Activated T-cell treated with anti-CD3 and anti-CD28 coated beads, Interleukin-2, amount 50 U/mL, for 48 hours (primary cell): Measurements from ENCODE around the gene IFI27.
A peak's percentile ranks its signal among the peaks of the same experiment; 100 is the strongest.

Experiments
- DNase-seq, 2 experiments: peaks; one replicate each; pipeline ENCODE4 v3.0.0-alpha.2; 2020

Gene IFI27

GRCh38 chr14:94103554-94104150, 6.9 kb upstream of the IFI27 start:
- DNase-seq = no peak

- DNase-seq = no peak
These were observed 5.8 kb upstream of the IFI27 start for GRCh38 chr14:94104731-94105130.

GRCh38 chr14:94109915-94110250, 653 bp upstream of the IFI27 start:
- DNase-seq = peak in 1 of 2 experiments; percentile 2

- peak in 1 of 2 experiments; percentile 7 for DNase-seq
These were observed 950 bp downstream of the IFI27 start for GRCh38 chr14:94111276-94112095.

GRCh38 chr14:94112513-94113063, 2.1 kb downstream of the IFI27 start:
- DNase-seq = peak in 1 of 2 experiments; percentile 4

GRCh38 chr14:94113073-94113472, 2.5 kb downstream of the IFI27 start:
- DNase-seq = no peak

GRCh38 chr14:94113490-94113889, 3.0 kb downstream of the IFI27 start:
- DNase-seq = no peak

- DNase-seq = no peak
These were observed 3.5 kb downstream of the IFI27 start for GRCh38 chr14:94113908-94114588.

GRCh38 chr14:94114589-94115057, 4.1 kb downstream of the IFI27 start:
- DNase-seq = no peak

- DNase-seq = no peak
These were observed 4.6 kb downstream of the IFI27 start for GRCh38 chr14:94115058-94115591.

GRCh38 chr14:94115631-94116030, 5.1 kb downstream of the IFI27 start:
- DNase-seq = no peak

- no peak for DNase-seq
These were observed 6.2 kb downstream of the IFI27 start for GRCh38 chr14:94116701-94117100.

- DNase-seq = no peak
These were observed 7.3 kb downstream of the IFI27 start for GRCh38 chr14:94117856-94118255.

- no peak for DNase-seq
These were observed 8.5 kb downstream of the IFI27 start for GRCh38 chr14:94119071-94119470.

GRCh38 chr14:94120667-94121340, 10.3 kb downstream of the IFI27 start:
- no peak for DNase-seq

GRCh38 chr14:94121485-94121884, 10.9 kb downstream of the IFI27 start:
- DNase-seq = no peak

- no peak for DNase-seq
These were observed 11.9 kb downstream of the IFI27 start for GRCh38 chr14:94122438-94122837.

GRCh38 chr14:94123296-94123695, 12.8 kb downstream of the IFI27 start:
- DNase-seq = no peak

GRCh38 chr14:94123868-94124267, 13.3 kb downstream of the IFI27 start:
- DNase-seq = peak in 1 of 2 experiments; percentile 8

GRCh38 chr14:94124582-94125377, 14.2 kb downstream of the IFI27 start:
- peak; percentile 4 to 9 for DNase-seq

- DNase-seq = peak; percentile 10 to 13
These were observed 15.3 kb downstream of the IFI27 start for GRCh38 chr14:94125659-94126418.
